Gastrocnemius medialis (tissue), 4 donors: Measurements from ENCODE around the gene SFSWAP.

ENCODE experiments used
- POLR2A ChIP-seq, 2 donors: fragments of 450-650 bp; IDR thresholded peaks; one replicate each; pipeline ENCODE4 v1.6.1; 2017; ENCODE audit warnings: antibody characterized with exemption in 2 of 2, mild to moderate bottlenecking in 2 of 2, moderate library complexity in 2 of 2
- TF ChIP-seq, protein P1 (sequence below), 5 experiments: fragments of 450-650 bp in 3 of 5; fragments of 200-600 bp in 2 of 5; sonication (generic) in 2 of 5; IDR thresholded peaks in 4 of 5; conservative IDR thresholded peaks in 1 of 5; 1 replicate in 4 of 5; 2 replicates in 1 of 5; pipeline ENCODE4 v1.5.1; 2016 to 2019; ENCODE audit warnings: antibody characterized with exemption in 5 of 5, mild to moderate bottlenecking in 3 of 5, moderate library complexity in 3 of 5

DNA sequence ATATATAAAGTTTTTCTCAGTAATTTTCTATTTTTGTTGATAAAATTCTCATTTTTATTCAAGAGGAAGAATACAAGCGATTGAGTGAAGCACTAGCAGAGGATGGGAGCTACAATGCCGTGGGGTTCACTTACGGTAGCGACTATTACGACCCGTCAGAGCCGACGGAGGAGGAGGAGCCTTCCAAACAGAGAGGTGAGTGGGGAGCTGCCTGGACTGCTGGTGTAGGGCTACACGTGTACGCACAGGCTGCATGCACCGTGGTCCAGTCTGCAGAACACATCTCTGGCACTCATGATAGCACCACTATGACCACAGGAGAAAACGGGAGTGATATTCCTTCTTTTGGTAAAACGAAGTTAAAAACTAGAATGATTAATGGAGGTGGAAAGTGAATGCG lies 3.9 kb downstream of the SFSWAP start:
- TF ChIP-seq, protein P1, sequence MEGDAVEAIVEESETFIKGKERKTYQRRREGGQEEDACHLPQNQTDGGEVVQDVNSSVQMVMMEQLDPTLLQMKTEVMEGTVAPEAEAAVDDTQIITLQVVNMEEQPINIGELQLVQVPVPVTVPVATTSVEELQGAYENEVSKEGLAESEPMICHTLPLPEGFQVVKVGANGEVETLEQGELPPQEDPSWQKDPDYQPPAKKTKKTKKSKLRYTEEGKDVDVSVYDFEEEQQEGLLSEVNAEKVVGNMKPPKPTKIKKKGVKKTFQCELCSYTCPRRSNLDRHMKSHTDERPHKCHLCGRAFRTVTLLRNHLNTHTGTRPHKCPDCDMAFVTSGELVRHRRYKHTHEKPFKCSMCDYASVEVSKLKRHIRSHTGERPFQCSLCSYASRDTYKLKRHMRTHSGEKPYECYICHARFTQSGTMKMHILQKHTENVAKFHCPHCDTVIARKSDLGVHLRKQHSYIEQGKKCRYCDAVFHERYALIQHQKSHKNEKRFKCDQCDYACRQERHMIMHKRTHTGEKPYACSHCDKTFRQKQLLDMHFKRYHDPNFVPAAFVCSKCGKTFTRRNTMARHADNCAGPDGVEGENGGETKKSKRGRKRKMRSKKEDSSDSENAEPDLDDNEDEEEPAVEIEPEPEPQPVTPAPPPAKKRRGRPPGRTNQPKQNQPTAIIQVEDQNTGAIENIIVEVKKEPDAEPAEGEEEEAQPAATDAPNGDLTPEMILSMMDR (IDR thresholded peaks at IDR 0.05 in 4 of 5, conservative IDR thresholded peaks at IDR 0.05 in 1 of 5) = no peak
- no peak for TF ChIP-seq POLR2A (IDR thresholded peaks at IDR 0.05)
